ENCODE results near the gene USP46.

GRCh38 chr4:52640808-52641565 lies 18.1 kb downstream of the USP46 start:
- TF ChIP-seq CTCF (IDR thresholded peaks at IDR 0.05) (no peak), POLR2A (IDR thresholded peaks at IDR 0.05) (no peak), POLR2AphosphoS5 (IDR thresholded peaks at IDR 0.05) (no peak)
